Lung (tissue), 12 donors: Measurements from ENCODE around the gene CSGALNACT2. TPM values are rescaled to one million over a fixed set of nuclear protein-coding genes. Genes with fewer than 3 reads are reported as not detected.
"Not testable (repeated sequence)": the region's sequence is repeated elsewhere in the genome, so short reads cannot be mapped to it uniquely, and the experiment has no call there.

ENCODE experiments used
- ATAC-seq: fragments of 200-7000 bp; cut with Tn5 transposase; one replicate; pipeline ENCODE4 v1.9.1; 2020; ENCODE audit warnings: moderate number of reproducible peaks; ENCODE audit not compliant: insufficient read depth, low FRiP score
- DNase-seq, 3 donors: peaks; one replicate each; pipeline ENCODE4 v3.0.0-alpha.2; 2013 to 2017
- H3K27ac ChIP-seq, 2 donors: one replicate each; pipeline ENCODE4 v1.5.1; 2013; ENCODE audit warnings: mild to moderate bottlenecking in 2 of 2, moderate library complexity in 2 of 2, control low read depth in 1 of 2, inconsistent platforms in 1 of 2, low read depth in 1 of 2, low read length in 1 of 2
- H3K27me3 ChIP-seq, 3 donors: one replicate each; pipeline ENCODE4 v1.5.1; 2013; ENCODE audit warnings: low read length in 2 of 3; ENCODE audit not compliant: control insufficient read depth in 3 of 3, insufficient read depth in 3 of 3
- H3K36me3 ChIP-seq, 4 donors: one replicate each; pipeline ENCODE4 v1.5.1; 2013; ENCODE audit warnings: low read length in 4 of 4, mild to moderate bottlenecking in 1 of 4, moderate library complexity in 1 of 4; ENCODE audit not compliant: control insufficient read depth in 4 of 4, insufficient read depth in 4 of 4
- H3K4me1 ChIP-seq, 5 donors: one replicate each; pipeline ENCODE4 v1.5.1; 2013; ENCODE audit warnings: low read length in 5 of 5, mild to moderate bottlenecking in 2 of 5, moderate library complexity in 1 of 5; ENCODE audit not compliant: control insufficient read depth in 5 of 5, insufficient read depth in 5 of 5
- H3K4me3 ChIP-seq: one replicate; pipeline ENCODE4 v1.5.1; 2013; ENCODE audit warnings: mild to moderate bottlenecking, control low read depth, moderate library complexity
- H3K9ac ChIP-seq, 2 donors: one replicate each; pipeline ENCODE4 v1.5.1; 2013; ENCODE audit warnings: low read length in 2 of 2, control low read depth in 1 of 2; ENCODE audit not compliant: insufficient read depth in 1 of 2
- H3K9me3 ChIP-seq, 4 donors: one replicate each; pipeline ENCODE4 v1.5.1; 2013; ENCODE audit warnings: low read length in 3 of 4, mild to moderate bottlenecking in 1 of 4, moderate library complexity in 1 of 4; ENCODE audit not compliant: control insufficient read depth in 4 of 4, insufficient read depth in 3 of 4
- CTCF ChIP-seq: IDR thresholded peaks from 2 replicates; pipeline ENCODE4 v1.5.1; 2012; ENCODE audit warnings: mild to moderate bottlenecking; ENCODE audit errors: control extremely low read depth, extremely low read depth
- WGBS, 2 donors: extraction: QIAGEN DNeasy Blood & Tissue Kit; methylation state at CpG; one replicate each; pipeline ENCODE4 v1.1.7; 2013; 5-methylcytosine and 5-hydroxymethylcytosine counted together
- polyA plus RNA-seq, 2 donors: library from polyadenylated mRNA; stranded (reverse); fragments of 200-250 nt; gene quantifications; one replicate each; pipeline ENCODE4 v1.2.1, GENCODE V29; 2013
- total RNA-seq, 2 donors: library from RNA; depleted of rRNA in 1 of 2; stranded (reverse); fragments of >200 nt in 1 of 2; gene quantifications; one replicate each; pipeline ENCODE4 v1.2.1, GENCODE V29; 2014 to 2021
- donor health status: control.
- donor health status: control.
- donor health status: Bipolar disorder and iron deficiency.
- donor health status: healthy.
- donor health status: DM: yes; HTN: yes; CAD: no.

CSGALNACT2 gene
- total and polyA plus RNA-seq, 4 donors: 9.8 to 48.4 (median 33.3) TPM

GRCh38 chr10:43094085-43094484, 44.2 kb upstream of the CSGALNACT2 start:
- no peak for ATAC-seq
- H3K9ac ChIP-seq: no peak overlapping the region
- no peaks in the 10 kb centered on the region for H3K36me3 ChIP-seq
- no peak overlapping the region for H3K27ac ChIP-seq
- no peaks in the 10 kb centered on the region for H3K27me3 ChIP-seq
- TF ChIP-seq CTCF: no peak
- no peak for DNase-seq
- H3K4me3 ChIP-seq: no peak overlapping the region
- H3K4me1 ChIP-seq: peaks cover 0 to 3% (median 0%) of the 10 kb centered on the region in 5 donors
- WGBS, 2 donors: 72 to 85% methylated on average over 9 of the region's 9 CpGs
- no peaks in the 10 kb centered on the region for H3K9me3 ChIP-seq

GRCh38 chr10:43099339-43099738, 38.9 kb upstream of the CSGALNACT2 start:
- H3K4me1 ChIP-seq, H3K4me3 ChIP-seq, ATAC-seq, H3K9me3 ChIP-seq, H3K27ac ChIP-seq, H3K9ac ChIP-seq, H3K36me3 ChIP-seq, DNase-seq: not testable (repeated sequence)
- H3K27me3 ChIP-seq: peaks cover 0 to 11% (median 0%) of the 10 kb centered on the region in 3 donors
- 77 to 84% methylated on average over 6 of the region's 6 CpGs for WGBS, 2 donors

- Histone ChIP-seq H3K36me3 (no peaks in the 10 kb centered on the region), H3K9me3 (peaks cover 0 to 2% (median 0%) of the 10 kb centered on the region in 4 donors), H3K9ac (no peak overlapping the region), H3K4me3 (no peak overlapping the region), H3K27ac (no peak overlapping the region), H3K4me1 (peaks cover 0 to 3% (median 0%) of the 10 kb centered on the region in 5 donors), H3K27me3 (peaks cover 0 to 17% (median 2%) of the 10 kb centered on the region in 3 donors)
- ATAC-seq (no peak), DNase-seq (no peak)
- WGBS, 2 donors: 64 to 83% methylated on average over 4 of the region's 4 CpGs
- TF ChIP-seq CTCF: no peak
Measured at GRCh38 chr10:43099928-43100327, 38.3 kb upstream of the CSGALNACT2 start.

GRCh38 chr10:43100366-43100765, 37.9 kb upstream of the CSGALNACT2 start:
- TF ChIP-seq CTCF: no peak
- Histone ChIP-seq H3K9ac (no peak overlapping the region), H3K27ac (no peak overlapping the region), H3K9me3 (peaks cover 0 to 2% (median 0%) of the 10 kb centered on the region in 4 donors), H3K4me3 (no peak overlapping the region), H3K36me3 (no peaks in the 10 kb centered on the region), H3K4me1 (peaks cover 0 to 4% (median 0%) of the 10 kb centered on the region in 5 donors), H3K27me3 (peaks cover 0 to 18% (median 2%) of the 10 kb centered on the region in 3 donors)
- 90 to 94% methylated on average over 17 of the region's 17 CpGs for WGBS, 2 donors
- no peak for DNase-seq
- no peak for ATAC-seq
